Glutamatergic neuron (in vitro differentiated cells): ENCODE measurements around the gene UBE2U. TPM values are rescaled to one million over a fixed set of nuclear protein-coding genes. Genes with fewer than 3 reads are reported as not detected.

ENCODE experiments used
- DNase-seq: peaks from one replicate; pipeline ENCODE4 v3.0.0; 2022
- H3K27ac Mint-ChIP-seq: one replicate; pipeline ENCODE4 v1.8.0; 2020; ENCODE audit warnings: mild to moderate bottlenecking, mixed read lengths, inconsistent platforms; ENCODE audit not compliant: unreplicated experiment
- H3K27me3 Mint-ChIP-seq: one replicate; pipeline ENCODE4 v1.8.0; 2020; ENCODE audit warnings: mild to moderate bottlenecking, moderate library complexity, mixed read lengths, inconsistent platforms; ENCODE audit not compliant: unreplicated experiment
- H3K36me3 Mint-ChIP-seq: one replicate; pipeline ENCODE4 v1.8.0; 2020; ENCODE audit warnings: mild to moderate bottlenecking, mixed read lengths, inconsistent platforms; ENCODE audit not compliant: unreplicated experiment
- H3K4me1 Mint-ChIP-seq: one replicate; pipeline ENCODE4 v1.8.0; 2020; ENCODE audit warnings: mild to moderate bottlenecking, low read depth, mixed read lengths, inconsistent platforms; ENCODE audit not compliant: unreplicated experiment
- H3K4me3 Mint-ChIP-seq: one replicate; pipeline ENCODE4 v1.8.0; 2020; ENCODE audit warnings: mild to moderate bottlenecking, mixed read lengths, inconsistent platforms; ENCODE audit not compliant: unreplicated experiment
- H3K9me3 Mint-ChIP-seq: one replicate; pipeline ENCODE4 v1.8.0; 2020; ENCODE audit warnings: mild to moderate bottlenecking, moderate library complexity, mixed read lengths, inconsistent platforms; ENCODE audit not compliant: unreplicated experiment
- CTCF ChIP-seq: fragments of 200-600 bp; sonication (generic); IDR thresholded peaks from one replicate; pipeline ENCODE4 v1.5.0; 2021; ENCODE audit not compliant: partially characterized antibody, unreplicated experiment
- long read RNA-seq: library from polyadenylated mRNA; unstranded; transcript quantifications from one replicate; pipeline ENCODE4 v2.0.0, GENCODE V29; 2020; ENCODE audit not compliant: unreplicated experiment
- total RNA-seq: library from RNA; stranded (reverse); fragmentation: NEBNext Ultra II Directional; extraction: Animal tissue kit (Norgen Biotek cat#: 25700); gene quantifications from one replicate; pipeline ENCODE4 v1.2.1, GENCODE V29; 2021; ENCODE audit not compliant: unreplicated experiment

Gene UBE2U
- total RNA-seq = not detected
- long read RNA-seq = 0 reads

GRCh38 chr1:64203420-64203819 is at the start of gene UBE2U:
Gene UBE2U, plus strand, starts transcription at chr1:64203623. Its CDS starts 428 bp downstream, at chr1:64204051.
- TF ChIP-seq CTCF = no peak
- Mint-ChIP-seq H3K4me1 (no peaks in the 10 kb centered on the region), H3K9me3 (peaks cover 7% of the 10 kb centered on the region), H3K27me3 (no peaks in the 10 kb centered on the region), H3K4me3 (no peak within 1 kb of the TSS), H3K27ac (peak within 1 kb of the TSS; percentile 9), H3K36me3 (peaks cover 14% of the 10 kb centered on the region)
- no peak for DNase-seq

GRCh38 chr1:64155278-64155677 is 48.1 kb upstream of the UBE2U start:
- H3K4me3 Mint-ChIP-seq = no peak overlapping the region
- no peaks in the 10 kb centered on the region for H3K9me3 Mint-ChIP-seq
- H3K27ac Mint-ChIP-seq = no peak overlapping the region
- H3K36me3 Mint-ChIP-seq = no peaks in the 10 kb centered on the region
- no peak for TF ChIP-seq CTCF
- no peak for DNase-seq
- no peaks in the 10 kb centered on the region for H3K4me1 Mint-ChIP-seq
- no peaks in the 10 kb centered on the region for H3K27me3 Mint-ChIP-seq

GRCh38 chr1:64161357-64161941 is 42.0 kb upstream of the UBE2U start:
- Mint-ChIP-seq H3K36me3 (no peaks in the 10 kb centered on the region), H3K27ac (peak overlapping the region; percentile 50), H3K27me3 (no peaks in the 10 kb centered on the region), H3K4me1 (peaks cover 15% of the 10 kb centered on the region), H3K9me3 (no peaks in the 10 kb centered on the region), H3K4me3 (no peak overlapping the region)
- DNase-seq = no peak
- TF ChIP-seq CTCF = no peak

- no peak overlapping the region for H3K4me3 Mint-ChIP-seq
Observed at GRCh38 chr1:64162151-64162550, 41.3 kb upstream of the UBE2U start.

More at GRCh38 chr1:64162151-64162550, 41.3 kb upstream of the UBE2U start:
- TF ChIP-seq CTCF = no peak
- DNase-seq = peak; percentile 45
- Mint-ChIP-seq H3K27me3 (no peaks in the 10 kb centered on the region), H3K9me3 (no peaks in the 10 kb centered on the region), H3K27ac (no peak overlapping the region), H3K36me3 (no peaks in the 10 kb centered on the region), H3K4me1 (peaks cover 15% of the 10 kb centered on the region)
